SH-SY5Y (cell line): Measurements from ENCODE around the gene AKAP9.

Experiments used
- GATA2 ChIP-seq: IDR thresholded peaks from 2 replicates; pipeline ENCODE4 v1.6.1; 2011; ENCODE audit warnings: mild to moderate bottlenecking, low read depth, low read length
- GATA3 ChIP-seq: IDR thresholded peaks from 2 replicates; pipeline ENCODE4 v1.6.1; 2011; ENCODE audit warnings: low read depth, mild to moderate bottlenecking, low read length, moderate library complexity

AKAP9 gene

DNA sequence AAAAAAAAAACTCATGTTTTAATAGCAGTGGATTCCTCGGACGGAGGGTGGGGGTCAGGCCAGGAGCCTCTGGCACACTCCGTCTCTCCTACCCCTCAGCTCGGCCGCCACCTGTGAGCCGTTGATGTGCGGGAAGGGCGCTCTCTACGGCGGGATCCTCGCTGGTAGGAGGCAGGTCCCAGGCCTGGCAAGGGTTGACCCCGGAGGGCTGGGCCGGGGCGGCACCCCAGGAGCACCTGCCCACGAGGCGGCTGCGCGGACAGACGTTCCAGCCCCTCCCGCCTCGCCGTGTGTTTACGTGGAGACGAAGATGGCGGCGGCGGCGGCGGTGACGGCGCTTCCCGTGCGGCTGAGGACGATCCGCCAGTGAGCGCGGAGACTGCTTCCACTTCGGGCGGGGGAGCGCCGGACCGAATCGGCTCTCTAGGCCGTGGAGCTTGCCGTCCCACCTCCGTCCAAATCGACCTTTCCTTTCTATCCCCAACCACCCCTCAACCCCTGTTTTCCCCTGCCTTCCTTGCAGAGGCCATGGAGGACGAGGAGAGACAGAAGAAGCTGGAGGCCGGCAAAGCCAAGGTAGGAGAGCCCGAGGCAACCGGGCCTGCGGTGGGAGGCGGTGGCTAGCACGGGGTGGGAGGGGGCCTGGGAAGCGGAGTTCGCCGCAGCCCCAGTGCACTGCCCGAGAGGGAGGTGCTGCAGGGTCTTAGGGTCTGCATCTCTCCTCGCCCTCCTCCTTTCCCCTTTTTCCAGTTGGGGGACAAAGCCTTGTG is at the start of gene AKAP9:
TSS of gene AKAP9 (plus strand) at position 291 of the 770 bp plus-strand sequence. CDS start at position 529, 238 bp downstream.
- no peak for TF ChIP-seq GATA3
- no peak for TF ChIP-seq GATA2

DNA sequence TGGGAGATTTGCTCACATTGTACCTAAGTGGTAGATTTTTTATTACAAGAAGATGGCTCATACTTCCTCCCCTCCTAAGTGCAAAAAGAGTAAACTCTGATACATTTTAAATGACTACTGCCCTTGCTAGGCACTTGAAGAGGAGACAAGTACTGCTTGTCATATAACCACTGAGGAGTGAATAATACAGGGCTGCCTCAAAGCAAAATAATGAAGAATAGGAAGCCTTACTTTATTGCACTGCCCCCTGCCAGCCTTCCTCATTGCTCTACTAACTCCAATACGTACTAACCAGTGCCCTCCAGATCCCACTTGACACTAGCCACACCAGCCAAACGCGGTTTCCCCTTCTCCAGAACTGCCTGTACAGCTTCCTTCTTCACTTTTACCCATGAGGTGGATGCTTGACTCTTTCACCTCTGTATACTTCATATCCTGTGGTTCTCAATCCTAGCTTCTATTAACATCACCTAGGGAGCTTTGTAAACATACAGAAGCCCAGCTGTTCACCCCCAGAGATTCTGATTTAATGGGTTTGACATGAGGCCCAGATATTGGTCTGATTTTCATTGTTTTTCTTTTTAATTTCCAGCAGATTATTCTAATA is 48.5 kb upstream of the AKAP9 start:
- TF ChIP-seq GATA3 (no peak), GATA2 (no peak)

DNA sequence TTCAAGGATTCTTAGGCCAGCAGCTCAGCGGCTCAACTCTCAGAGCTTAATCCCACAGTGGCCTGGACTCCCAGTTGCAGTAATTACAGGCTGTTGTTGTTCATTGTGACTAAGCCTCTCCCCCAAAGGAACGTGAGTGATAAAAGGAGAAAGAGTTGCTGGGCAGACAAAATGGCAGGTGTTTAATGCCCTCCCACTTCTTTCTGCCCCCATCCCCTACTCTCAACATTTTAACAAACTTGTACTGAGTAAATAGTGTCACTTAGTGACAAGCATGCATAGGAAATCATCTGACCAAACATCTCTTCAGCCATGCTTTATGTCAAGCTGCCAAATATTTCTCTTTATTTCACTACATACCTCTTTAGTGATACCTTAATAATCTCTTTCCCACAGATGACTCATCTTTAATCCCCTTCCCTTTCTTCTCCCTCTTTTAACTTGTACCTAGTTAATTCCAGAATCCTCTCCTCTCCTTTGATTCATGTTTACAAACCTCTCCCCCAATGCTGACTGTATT is 47.8 kb upstream of the AKAP9 start:
- TF ChIP-seq GATA3 = no peak
- no peak for TF ChIP-seq GATA2

DNA sequence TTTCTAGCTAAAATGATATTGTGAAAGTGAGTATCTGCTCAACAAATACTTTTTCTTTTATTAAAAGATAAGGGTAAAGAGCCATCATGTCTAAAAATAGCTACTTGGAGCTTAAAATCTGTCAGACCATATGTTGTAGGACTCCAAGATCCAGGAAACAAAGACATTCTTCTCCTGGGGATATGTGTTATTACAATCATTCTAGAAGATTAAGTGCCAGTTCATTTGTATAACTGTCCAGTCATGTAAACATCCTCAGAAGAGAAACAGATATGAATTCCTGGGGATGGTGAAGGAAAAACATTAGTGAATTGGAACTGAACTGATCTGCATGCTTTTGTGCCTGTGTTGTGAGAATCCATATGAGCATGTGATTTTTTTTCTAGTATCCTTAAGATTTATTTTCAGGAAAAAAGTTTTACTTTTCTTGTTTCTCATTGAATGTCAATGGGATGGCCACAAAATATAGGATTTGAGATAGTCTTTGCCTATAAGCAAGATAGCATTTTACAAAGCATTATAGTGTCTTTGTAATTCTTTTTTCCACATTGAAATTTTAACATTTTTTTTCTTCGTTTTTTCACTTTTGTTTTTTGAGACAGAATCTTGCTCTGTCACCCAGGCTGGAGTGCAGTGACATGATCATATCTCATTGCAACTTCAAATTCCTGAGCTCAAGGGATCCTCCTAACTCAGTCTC is 45.7 kb upstream of the AKAP9 start:
- TF ChIP-seq GATA3 (no peak), GATA2 (no peak)

DNA sequence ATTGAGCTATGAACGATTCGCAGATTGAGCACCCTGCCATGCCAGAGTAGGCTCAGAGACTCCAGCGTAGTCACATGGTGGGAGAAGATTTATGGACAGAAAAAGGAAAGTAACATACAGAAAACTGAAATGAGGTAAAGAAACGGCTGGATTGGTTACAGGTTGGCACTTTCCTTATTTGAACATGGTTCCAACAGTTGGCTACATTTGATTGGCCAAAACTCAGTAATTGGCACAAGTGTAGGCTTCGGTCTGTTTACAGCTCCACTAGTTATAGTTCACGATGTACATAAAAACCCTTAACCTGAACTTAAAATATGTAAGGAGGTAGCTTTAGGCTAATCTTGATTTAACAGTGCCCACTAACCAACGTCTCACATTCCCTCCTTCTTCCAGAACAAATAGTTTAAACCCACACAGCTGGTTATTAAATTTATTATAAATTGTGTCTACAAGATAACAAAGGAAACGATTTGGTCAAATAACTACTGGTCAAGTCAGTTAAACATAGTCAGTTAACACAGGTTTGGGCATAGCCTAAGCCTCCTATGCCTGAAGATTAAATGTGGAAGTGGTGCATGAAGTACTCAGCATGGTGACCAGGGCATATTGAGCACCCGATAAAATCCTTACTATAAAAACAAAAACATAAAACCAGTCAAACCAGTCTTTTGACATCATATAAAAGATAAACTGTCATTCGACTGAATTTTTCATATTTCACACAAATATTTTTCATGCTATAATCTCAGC is 42.2 kb upstream of the AKAP9 start:
- TF ChIP-seq GATA2 (no peak), GATA3 (no peak)

DNA sequence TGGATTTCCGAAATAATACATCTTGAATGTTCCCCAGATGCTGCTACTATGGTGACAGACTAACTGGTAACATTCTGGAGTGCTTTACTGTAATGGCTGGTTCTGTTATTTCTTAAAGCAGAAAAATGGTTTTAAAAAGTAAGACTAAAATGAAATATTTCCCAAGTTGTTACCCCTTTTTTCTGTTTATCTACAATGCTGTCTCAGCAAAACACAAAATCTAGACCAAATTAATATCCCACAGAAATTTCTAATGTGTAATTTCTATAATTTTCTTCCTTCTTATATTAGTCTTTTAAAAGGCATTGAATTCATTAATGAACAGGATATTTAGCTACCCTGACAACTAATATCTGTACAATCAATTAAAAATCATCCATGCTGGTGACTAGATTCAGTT is 41.1 kb upstream of the AKAP9 start:
- TF ChIP-seq GATA3 = no peak
- TF ChIP-seq GATA2 = no peak

DNA sequence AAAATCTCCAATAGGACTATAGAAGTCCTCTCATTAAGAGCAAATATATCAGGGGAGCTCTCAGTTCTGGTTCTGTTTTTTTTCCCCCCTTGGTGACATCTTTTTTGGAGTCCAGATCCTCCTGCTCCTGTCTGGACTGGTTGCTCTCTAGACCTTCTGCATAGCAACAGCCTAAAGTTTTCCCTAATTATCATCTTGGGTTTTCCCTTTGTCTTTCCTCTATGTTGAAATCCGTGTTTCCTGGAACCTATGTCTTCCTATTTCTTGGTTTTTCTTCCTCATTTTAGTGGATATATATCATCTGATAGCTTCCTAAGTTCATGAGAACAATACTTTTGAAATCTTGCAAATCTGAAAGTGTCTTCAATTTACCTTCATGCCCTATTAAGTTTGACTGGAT is 30.5 kb upstream of the AKAP9 start:
- no peak for TF ChIP-seq GATA2
- TF ChIP-seq GATA3 = no peak

DNA sequence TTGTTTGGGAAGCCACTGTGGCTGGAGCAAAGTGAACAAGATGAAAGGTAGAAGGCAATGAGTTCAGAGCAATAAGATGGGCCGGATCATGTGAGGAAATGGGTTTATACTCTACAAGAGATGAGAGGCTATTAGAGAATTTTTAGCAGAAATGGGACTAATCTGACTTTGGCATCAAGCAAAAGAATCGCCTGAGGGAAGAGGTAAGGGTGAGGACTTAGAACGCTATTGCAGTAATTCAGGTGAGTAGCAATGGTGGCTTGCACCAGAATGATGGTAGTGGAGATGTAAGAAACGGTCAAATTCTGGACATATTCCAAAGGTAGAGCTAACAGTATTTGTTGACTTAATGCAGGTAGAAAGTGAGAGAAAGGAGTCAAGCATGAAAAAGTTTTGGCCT is 29.5 kb upstream of the AKAP9 start:
- TF ChIP-seq GATA3 (no peak), GATA2 (no peak)

DNA sequence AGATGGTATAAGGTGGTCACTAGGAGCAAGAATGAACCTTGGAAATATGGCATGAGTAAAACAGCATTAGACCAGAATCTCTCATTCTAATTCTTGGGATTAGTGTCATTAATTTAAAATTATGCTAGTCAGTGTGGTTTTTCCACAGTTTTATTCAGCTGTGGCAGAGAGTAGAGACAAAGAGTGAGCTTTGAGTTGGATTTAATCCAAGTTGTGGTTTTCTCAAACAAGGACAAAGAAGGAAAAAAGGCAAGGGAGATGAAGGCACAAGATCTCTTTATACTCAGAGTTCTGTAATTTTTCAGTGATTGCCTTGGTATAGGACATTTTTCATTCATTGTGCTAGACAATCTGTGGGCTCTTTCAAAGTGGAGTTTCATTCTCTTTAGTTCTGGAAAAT is 28.2 kb upstream of the AKAP9 start:
- TF ChIP-seq GATA3 (no peak), GATA2 (no peak)

DNA sequence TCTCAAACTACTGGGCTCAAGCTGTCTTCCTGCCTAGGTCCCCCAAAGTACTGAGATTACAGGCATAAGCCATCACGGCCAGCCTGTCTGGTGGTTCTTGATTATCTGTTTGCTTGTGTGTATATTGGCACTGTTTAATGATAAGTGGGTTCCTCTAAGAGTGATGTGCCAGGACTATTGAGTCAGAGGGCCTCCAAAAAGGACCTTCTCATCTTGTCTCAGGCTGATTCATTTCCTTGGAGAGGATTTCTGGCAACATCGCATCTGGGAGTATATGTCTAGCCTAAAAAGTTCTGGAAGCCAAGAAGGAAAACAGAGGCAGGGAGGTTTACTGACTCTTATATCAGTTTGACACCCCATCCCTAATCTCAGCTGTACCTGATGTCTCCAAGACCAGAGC is 27.1 kb upstream of the AKAP9 start:
- TF ChIP-seq GATA3 (no peak), GATA2 (no peak)

DNA sequence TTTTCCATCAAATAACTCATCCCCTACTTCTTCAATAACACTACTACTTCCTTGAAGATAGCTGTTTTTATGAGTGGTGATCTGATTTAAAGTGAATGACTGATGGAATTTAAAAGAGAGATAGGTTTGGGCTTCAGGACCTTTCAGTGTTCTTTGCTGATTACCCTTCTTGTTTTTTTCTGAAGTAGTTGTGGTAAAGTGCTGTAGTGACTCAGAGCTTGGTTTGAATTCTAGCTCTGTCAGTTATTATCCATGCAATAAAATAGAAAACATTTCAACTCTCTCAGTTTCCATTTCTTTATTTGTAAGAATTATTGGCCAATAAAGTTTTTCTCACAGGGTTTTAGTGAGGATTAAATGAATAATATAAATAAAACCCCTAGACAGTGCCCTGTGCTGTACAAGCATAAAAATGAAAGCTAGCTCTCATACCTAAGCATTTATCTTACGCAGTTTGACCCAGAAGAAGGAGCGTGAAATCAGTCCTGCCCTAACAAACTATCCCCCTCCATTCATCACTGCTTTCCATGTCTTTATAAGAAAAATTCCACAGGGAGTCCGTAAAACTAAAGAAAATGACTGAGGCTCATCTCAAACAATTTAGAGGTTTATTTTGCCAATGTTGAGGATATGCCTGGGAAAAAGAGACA is 25.1 kb upstream of the AKAP9 start:
- no peak for TF ChIP-seq GATA2
- TF ChIP-seq GATA3 = no peak

DNA sequence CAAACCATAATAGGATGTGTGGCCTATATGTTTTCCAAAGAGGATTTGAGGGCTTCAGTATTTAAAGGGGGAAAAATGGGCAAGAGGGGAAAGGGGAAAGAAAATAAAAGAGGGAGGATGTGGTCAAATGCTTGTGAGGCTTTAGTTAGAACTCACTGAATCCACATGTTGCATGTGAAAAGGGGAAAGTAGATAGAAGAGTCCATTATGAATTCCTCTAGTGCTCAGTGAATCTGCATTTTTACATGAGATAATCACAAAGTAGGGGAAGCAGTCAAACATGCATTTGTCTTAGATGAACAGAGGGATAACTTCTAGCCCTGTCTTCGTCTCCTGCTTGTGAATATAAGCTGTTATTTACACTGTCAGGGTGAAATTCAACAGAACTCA is 24.6 kb upstream of the AKAP9 start:
- TF ChIP-seq GATA2 (no peak), GATA3 (no peak)

DNA sequence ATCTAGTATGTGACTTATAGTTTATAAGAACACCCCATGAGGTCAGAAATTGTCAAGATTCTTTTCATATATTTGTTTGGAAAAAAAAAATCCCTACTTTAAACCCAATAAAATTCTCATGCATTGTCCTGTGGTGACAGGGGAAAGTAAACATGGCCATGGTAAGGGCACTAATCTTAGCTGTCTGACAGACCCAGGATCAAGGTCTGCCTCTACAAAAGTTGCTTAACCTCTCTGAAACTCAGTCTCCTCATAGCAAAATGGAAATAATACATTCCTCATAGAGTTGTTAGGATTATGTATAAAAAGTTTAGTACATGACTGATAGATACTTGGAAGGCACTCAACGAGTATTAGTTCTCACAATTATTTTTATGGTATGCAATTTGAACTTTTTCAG is 22.3 kb upstream of the AKAP9 start:
- TF ChIP-seq GATA2 = no peak
- TF ChIP-seq GATA3 = no peak

DNA sequence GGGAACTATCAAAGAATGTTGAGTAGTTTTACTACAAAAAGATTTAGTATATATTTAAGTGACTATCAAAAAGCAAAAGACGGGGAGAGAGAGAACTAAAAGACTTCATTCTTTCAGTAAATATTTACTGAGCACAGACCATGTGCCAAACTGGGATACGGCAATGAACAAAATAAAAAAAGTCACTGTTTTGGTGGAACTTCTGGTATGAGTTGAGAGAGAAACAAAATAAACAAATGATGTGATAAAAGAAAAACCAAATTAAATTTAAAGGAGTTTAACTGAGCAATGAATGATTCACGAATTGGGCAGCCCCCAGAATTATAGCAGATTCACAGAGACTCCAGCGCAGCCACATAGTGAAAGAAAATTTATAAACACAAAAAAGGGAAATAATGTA is 17.8 kb upstream of the AKAP9 start:
- TF ChIP-seq GATA2 (no peak), GATA3 (no peak)
